ENCODE measurements around the gene CADM1.

The CADM1 gene

DNA sequence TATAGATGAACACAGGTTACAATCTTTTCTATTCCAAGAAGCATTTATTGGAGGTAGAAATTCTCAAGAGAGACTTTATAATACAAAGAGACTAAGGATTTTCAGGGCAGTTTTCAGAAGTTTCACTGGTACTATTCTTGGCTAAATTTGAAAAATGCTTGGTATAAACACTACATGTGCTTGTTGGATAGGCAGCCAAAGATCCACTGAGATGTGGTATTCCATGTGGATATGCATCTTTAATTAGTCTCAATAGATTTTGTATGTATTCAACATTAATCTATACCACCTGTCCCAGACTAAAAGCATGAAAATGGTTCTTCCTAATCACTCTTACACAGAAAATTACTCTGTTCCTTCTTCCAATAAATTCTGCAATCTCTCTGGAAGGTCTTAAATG is 232.6 kb downstream of the CADM1 start:
- DNase-seq = no peak

DNA sequence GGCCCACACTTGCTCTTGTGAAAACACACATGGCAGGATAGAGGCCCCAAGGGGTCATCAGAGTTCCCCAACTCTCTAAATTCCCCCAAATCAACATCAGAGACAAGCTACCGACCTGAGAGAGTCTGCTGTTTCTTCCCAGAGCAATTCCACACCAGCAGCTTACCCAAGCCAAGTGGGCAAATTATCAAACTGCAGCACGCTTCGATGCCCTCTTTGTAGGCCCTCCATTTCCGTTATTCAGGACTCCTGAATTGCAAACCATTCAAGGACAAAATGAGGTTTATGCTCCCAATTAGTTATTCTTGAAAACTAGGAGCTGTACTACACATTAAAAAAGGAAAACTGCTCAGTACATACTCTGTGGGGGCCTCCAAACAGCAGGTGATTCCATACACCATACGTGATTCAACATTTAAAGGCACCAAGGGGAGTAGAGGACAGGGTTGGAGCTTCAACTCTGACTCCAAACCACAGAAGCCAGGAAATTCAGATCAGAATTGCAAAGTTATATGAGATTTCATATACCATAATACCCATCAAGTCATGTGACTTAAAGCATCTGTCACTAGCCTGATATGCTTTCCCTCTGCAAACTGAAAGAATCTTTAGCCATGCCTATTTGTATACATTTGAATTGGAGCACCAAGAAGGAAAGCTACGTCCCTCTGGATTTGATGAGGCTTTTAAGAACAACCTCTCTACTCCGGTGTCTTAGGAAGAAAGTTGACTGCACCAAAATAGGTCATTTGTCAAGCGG is 234.8 kb downstream of the CADM1 start:
- peak; percentile 78 for DNase-seq

DNA sequence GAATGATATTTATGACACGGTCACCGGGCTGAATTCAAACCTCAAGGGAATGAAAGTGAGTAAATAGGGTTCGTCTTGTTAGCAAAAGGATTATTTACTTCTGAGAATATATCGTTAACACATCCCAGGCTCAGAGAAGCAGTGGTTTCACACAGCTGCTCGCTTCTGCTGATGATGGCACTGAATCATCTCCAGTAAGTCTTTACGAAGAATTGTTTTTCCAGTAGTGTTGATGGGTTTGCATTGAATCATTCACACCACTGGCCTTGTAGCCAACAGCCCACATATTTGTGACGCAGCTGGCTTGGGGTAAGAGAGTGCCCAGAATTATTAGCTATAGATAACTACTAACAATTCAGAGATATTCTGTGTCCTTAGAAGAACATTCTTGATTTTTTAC is 236.3 kb downstream of the CADM1 start:
- DNase-seq = no peak

DNA sequence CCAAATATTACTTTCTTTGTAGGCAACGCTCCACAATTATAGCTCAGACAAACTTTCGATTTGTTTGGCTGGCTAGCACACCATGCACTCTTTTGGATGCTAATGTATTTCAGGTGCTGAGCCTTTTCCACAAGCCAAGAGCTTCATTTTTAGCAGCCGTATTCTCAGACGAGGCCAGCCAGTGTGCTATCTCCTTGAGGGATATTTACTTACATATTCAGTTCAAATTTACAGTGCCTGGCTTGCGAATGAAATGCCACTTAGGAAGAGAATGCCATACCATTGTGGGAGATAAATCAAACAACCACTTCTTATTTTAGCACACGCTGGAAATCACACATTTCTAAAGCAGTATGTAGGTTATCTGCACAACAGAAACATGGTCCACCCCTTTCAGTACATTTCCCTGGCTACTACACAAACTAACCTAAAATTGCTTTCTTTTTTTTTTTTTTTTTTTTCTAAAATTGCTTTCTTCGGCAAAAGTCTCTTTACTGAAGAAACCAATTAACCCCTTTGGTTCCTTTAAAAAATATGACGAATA is 236.9 kb downstream of the CADM1 start:
- no peak for DNase-seq

DNA sequence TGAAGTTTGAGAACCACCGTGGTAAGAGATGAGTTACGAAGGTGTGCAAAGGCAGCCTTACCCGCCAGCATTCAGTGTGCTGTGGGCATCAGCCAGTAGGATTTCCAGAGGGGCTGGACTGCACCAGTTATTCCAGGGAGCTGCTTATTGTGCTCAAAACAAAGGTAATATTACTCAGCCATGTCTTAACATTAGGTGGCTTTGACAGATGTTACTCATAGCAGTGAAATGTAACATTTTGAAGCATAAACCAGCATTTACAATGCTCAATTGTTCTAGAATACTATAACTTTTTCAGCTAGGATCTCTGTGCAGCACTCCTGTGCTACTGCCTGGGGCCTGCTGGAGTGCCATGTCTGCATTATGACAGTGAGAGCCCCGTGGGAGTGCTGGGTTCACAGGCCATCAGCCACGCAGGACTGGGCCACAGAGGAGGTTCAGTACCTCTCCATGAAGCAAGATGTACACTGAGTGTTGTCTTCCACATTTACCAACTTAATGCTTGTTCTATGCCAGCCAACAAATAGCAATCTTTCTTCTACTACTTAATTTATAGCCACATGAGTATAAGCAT is 238.1 kb downstream of the CADM1 start:
- DNase-seq = no peak

DNA sequence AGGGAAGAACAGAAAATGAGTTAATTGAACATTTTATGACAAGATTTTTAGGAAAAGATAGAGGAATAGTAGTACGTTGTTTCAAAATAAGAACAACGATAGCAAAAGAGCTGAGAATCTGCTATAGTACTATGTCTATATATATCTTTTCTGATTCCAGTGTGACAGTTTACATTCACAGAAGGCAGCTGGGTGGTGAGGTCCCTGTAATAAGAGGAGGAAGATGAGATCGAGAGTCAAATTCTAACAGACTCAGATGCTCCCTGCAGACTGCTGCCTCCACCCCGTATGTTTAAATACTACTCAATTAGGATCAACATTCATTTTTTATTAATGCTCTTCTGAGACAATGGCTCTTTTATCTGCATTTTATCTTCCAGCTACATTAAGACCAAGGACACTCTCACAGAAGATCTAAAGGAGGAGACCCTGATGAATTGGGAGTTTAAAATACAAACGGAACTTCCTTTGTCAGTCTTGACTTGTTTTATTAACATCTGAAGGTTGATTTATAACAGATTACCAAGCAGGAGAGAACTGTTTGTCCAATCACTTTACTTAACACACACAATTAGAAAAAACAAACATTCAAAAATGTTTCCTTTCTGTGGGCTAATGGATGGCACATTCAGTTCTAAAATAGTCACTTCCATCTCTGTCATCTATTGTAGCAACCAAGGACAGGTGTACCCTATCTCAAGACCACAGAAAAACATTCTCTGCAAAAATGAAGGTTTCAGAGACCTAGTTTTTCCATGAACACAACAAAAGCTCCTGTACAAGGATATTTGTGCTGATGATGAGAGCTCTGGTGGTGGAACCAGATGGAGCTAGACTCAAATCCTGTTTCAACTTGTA is 240.2 kb downstream of the CADM1 start:
- peak; percentile 97 for DNase-seq

DNA sequence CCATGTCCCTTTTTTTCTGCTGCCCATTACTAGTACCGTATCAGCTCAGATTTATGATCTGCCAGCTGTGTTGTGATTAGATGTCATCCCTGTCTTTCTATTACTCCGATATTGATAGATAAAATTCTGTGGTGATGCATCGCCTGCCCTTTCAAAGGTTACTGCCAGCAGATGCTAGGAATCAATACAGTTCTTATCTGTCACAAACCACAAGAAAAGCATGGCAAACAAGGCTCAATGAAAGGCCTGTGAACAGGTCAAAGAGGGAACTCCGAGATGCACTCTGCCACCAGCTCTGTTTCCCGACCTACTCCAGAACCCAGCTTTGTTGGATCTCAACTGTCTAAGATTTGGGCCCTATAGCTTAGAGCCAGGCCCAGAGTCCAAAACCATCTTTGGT is 246.0 kb downstream of the CADM1 start:
- DNase-seq = no peak

DNA sequence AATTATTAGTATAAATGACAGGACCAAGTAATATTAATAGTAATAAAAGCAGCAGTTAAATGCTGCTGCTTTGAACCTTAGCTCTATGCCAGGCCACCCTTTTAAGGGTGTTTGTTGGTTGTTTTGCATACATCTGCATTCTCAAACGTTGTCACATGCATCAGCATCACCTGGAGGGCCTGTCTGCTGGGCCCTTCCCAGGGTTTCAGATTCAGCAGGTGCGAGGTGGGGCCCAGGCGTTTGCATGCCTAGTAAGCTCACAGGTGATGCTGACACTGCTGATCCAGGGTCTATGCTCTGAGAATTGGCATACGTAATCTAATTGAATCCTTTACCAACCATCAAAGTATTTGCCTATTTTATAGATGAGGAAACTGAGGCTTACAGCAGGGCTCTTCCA is 246.5 kb downstream of the CADM1 start:
- peak; percentile 100 for DNase-seq

DNA sequence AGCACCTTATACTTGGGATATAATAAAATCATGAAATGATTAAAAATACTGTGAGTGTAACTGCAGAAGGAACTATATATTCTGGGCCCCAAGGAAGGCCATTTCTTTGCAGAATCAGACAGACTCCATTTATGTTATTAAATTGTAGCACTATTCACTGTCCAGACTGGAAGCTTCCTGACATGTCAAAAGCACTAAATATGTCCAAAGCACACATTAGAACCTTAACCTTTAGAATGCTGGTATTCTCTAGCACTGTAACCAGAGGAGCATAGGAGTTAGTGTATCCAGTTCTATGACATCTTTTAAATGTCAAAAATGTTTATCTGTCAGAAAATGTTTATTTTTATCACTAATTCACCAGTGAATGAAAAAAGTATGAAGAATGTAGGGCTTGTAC is 246.9 kb downstream of the CADM1 start:
- DNase-seq = peak; percentile 96

DNA sequence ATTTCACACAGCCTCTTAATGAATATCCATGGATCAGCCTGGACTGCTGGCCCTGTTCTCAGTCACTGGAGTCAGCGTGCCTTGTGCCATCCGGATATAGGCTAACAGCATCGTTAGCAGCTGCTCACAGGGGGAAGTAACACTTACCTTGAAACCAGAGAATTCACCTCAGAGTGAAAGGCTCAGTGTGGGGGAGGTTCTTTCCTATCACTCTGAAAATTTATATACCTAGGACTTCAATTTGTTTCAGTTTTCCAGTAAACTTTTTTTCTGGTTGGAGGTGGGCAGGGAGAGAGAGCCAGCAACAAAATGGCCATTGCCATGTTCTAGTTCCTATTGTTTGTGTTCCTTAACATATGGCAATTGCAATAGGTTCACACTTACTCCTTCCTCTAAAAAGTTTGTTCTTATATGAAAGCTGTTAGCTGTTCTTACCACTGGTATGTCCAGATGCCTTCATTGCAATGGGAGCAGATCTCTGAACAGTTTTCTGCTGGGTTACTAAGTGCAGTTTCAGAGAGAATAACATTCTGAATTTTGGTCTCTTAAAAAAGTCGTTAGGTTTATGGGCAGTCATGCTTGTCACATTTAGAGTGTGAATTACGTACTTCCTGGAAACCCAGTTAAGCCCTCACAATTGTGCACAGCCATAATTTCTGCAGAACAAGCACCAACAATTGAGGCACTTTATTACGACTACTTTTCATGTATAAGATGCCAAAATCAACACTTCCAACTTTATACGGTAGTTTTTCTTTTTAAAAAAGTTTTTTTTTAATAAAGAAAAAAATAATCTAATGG is 247.6 kb downstream of the CADM1 start:
- peak; percentile 91 for DNase-seq

DNA sequence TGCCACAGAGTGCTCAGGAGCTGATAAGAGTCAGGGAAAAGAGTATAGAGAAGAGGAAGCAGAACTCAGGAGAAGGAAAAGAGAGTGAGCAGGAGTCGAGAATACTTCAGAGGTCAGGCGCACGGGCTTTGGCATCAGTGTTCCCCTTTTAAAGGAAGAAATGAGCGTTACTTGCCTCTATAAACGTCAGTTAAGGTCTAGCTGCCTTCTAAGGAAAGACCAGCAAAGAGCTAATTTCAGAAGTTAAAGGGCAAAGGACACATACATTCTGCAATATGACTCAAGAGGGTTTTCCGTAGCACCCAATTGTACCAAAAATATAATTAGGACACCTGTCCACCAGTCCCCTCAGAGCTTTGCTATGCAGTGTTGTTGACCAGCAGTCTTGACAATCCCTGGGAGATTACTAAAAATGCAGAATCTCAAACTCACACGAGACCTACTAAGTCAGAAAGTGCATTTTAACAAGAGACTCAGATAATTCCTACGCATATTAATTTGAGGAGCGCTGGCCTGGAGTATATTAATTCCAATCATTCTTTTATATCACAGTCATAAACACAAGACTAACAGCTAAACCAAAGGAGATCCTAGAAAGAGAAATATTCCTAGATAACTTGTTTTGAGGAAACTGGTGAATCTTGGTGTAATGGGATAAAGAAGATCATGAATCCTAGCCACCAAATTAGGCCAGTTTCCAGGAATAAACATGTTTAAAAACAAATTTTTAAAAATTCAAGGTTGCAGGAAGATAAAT is 249.0 kb downstream of the CADM1 start:
- no peak for DNase-seq

DNA sequence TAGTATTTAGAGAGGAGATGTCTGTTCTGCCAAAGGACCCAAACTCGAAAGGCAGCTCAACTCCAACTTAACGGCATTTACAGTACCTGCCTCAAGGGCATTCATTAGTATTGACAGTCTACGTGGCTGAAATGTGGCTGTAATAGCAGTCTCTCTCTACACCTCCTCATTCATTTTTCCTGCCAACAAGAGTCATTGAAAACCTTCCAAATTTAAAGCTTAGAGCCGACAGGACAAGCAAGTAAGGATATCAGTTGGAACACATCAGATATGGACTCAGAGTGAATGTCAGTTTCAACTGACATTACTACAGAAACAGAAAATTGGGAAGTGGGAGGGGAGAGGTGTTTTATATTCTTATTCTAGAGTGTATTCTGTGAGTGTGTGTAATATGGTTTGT is 253.1 kb downstream of the CADM1 start:
- no peak for DNase-seq

DNA sequence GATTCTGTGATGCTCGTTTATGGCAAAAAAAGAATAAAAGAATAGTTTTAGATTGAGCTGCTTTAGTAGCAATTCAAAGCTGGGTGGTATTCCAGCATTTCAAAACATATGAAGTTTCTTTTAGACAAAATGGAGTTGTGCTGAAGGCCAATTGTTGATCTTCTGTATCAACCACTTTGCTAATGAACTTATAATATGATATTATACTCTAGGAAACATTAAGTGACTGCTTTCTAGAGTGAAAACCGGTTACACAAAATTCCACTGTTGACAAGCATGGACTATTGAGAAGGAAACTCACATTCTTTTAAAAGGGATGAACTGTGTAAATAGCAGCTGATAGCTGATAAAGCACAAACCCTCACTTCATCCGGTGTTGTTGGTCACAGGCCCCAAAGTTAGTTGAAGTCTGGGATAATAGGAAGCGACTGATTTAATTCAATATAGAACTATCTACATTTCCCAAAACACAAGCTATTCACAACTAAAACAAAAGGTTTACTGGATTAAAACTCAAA is 255.1 kb downstream of the CADM1 start:
- no peak for DNase-seq

DNA sequence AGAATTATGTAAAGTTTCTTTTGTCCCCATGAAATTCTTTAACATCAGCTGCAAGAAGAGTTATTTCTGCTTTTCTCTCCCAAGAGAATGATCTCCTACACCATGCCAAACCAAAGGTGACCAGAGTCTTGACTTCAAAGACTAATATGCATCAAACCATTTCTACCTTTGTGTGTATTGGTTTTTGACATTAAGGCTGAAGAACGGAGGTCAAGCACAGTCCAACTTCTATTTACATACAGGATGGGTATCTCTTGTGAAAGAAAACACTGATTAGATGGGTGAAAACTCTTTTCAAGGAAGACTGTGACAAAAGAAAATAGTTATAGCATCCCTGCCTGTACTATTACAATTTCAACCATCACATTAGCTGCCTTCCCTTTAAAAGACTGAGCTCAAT is 256.3 kb downstream of the CADM1 start:
- no peak for DNase-seq

DNA sequence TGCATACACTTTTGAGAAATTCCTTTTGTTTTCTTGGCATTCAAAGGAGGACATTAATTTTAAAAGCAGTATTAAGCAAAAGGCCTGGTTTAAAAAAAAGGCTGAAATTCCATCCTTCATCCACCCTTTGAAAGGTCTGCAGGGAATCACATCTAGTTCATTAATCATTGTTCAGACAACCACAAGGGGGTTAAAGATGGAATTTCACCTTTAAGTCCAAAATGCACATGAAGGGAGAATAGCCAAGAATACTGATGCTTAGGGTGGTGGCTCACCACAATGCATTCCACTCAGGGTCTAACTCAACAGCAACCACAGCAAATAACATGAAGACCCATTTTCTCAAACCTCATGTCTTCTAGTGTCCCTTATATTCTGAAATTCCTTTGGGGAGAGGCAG is 256.9 kb downstream of the CADM1 start:
- DNase-seq = no peak

DNA sequence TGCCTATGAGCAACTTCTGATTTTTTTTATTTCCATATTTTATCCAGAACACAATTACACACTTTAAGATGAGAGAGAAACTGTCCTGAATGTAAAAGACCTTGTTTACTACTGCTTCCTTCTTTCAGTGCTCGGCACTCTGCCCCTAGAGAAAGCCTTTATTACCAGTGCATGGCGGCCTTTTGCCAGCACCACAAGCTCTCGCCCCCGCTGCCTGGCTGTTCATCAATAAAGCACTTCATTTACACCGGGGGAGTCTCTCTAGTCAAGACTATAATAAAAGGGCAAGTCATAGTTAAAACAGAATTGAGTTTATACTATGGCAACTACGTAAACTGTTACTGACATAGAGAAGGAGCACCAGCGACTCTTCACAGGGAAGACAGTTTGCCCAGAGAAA is 259.5 kb downstream of the CADM1 start:
- DNase-seq = no peak

DNA sequence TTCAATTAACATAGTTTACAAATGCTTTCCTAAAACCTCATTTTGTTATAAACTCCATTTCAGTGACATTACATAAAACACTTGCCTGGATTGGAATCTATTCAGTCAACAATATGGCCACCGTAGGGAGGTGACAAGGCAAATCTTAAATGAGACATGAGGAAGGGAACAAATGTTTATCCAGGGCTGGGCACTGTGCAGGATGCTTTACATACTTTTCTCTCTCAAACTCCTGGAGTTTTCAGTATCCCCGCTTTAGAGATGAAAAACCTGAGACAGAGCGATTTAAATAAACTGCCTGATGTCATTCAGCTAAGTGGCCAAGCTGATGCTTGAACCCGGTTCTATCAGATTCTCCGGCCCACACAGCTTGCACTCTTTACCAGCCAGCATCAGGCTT is 259.9 kb downstream of the CADM1 start:
- no peak for DNase-seq

DNA sequence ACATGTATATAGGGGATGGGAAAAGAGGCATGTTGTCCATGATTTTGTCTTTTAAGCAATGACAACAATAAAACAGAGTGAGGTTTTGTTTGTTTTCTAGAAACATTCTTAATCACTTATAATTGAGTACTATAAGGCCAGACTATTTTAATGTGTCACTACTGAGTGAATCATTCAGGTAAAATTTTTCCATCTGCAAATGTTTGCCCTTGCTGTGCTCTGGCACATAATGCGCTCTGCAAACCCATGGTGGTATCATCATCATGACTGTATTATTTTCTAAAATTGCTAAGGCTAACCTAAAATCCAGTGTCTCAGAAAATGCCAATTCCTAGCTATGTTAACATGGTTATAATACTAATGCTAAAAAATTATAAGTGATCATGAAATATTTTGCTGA is 261.2 kb downstream of the CADM1 start:
- DNase-seq = no peak

DNA sequence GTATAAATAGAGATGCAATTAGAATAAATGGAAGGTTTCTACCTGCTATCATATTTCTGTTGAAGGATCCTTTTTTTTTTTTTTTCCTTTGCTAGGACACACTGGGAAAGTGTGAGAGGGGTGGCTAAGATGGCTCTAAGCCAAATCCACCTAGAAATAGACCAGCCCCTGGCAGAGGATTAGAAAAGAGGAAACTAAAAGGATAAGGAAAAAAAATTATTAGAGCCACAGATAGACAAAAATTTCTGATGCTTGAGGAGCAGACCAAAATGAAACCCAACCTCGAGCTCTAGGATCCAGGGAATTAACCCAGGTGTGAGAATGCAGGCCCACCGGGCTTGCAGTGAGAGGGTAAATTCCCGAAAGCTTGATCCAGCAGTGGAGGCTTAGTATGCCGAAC is 262.3 kb downstream of the CADM1 start:
- no peak for DNase-seq

DNA sequence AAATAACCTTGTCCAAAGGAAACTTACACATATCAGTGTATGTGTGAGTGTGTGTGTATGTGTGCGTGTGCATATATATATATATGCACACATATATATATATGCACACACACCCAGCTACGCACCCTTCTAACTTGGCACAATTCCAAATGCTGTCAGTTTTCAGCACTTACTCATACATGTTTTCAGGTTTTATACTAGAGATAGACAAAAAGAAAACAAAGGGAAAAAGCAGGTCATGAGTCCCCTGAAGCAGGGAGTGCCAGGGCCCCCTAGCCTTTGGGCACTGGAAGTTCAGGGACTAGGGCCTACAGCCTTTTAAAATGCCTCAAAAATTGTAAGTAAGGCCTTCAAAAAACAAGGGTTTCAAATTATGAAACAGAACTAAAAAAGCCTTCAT is 265.4 kb downstream of the CADM1 start:
- no peak for DNase-seq

DNA sequence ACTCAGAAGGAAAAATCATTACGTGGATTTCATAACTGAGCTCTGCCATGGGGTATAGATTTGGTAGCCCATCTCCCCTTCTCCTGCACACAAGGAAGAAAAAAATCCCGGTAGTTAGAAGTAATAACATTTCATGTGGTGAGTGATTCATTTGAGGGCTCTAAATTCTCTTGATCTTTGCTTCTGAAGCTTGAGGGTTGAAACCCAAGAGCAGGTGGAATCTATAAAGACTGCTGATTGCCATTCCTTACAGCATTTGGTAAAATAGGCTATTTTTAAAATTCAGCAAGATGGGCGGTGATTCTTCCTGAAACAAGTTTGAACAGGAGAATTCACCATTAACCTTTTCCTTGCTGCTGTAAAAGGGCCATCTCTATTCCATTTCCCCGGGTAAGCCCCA is 266.1 kb downstream of the CADM1 start:
- DNase-seq = no peak

DNA sequence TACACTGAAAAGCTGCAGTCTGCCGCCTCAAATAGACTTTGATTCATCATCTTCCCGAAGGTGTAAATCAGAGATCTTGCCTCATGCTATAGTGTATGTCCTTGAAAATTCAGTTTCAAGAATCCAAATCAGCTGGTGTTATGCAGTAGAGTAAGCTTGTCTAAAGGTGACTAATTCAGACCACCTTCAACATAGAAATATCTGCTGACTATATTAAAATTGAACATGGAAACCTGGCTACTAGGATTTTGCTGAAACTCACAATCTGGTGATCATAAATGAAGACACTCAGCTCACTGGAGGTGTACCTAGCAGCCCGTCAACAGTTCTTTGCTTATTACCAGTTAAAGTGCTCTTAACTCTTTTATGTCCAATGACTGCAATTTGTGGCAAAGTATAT is 266.6 kb downstream of the CADM1 start:
- no peak for DNase-seq

All from NCI-H526 treated with DMSO at 0.1 percent for 48 hours (cell line).